NT2/D1 (cell line): ENCODE measurements around the gene PNKP.
"Not testable (repeated sequence)": the region's sequence is repeated elsewhere in the genome, so short reads cannot be mapped to it uniquely, and the experiment has no call there.

Source experiments
- DNase-seq: peaks from one replicate; pipeline ENCODE4 v3.0.0-alpha.2; 2011; ENCODE audit warnings: low read depth, low spot score
- H3K27me3 ChIP-seq: 2 replicates; pipeline ENCODE4 v1.6.0; 2011; ENCODE audit warnings: mild to moderate bottlenecking; ENCODE audit not compliant: insufficient read length, insufficient read depth
- H3K36me3 ChIP-seq: 2 replicates; pipeline ENCODE4 v1.6.1; 2011; ENCODE audit warnings: mild to moderate bottlenecking, low read length, mixed read lengths; ENCODE audit not compliant: insufficient read depth, insufficient read length
- H3K4me1 ChIP-seq: 2 replicates; pipeline ENCODE4 v1.5.1; 2011; ENCODE audit not compliant: insufficient read depth, insufficient read length
- H3K4me3 ChIP-seq: 2 replicates; pipeline ENCODE4 v1.5.1; 2011; ENCODE audit warnings: low read depth; ENCODE audit not compliant: insufficient read length
- H3K9ac ChIP-seq: 2 replicates; pipeline ENCODE4 v1.6.0; 2011; ENCODE audit warnings: low read depth; ENCODE audit not compliant: insufficient read length
- H3K9me3 ChIP-seq: 2 replicates; pipeline ENCODE4 v1.5.1; 2011; ENCODE audit warnings: mild to moderate bottlenecking, low read length; ENCODE audit not compliant: insufficient read depth
- SUZ12 ChIP-seq: IDR thresholded peaks from 2 replicates; pipeline ENCODE4 v1.6.1; 2011; ENCODE audit not compliant: insufficient read length, insufficient read depth; ENCODE audit errors: extremely low read depth
- YY1 ChIP-seq: IDR thresholded peaks from 2 replicates; pipeline ENCODE4 v1.6.1; 2011; ENCODE audit not compliant: insufficient read length, insufficient read depth
- ZNF274 ChIP-seq: IDR thresholded peaks from 2 replicates; pipeline ENCODE4 v1.6.1; 2011; ENCODE audit warnings: mild to moderate bottlenecking, low read depth, low read length

Gene PNKP

DNA sequence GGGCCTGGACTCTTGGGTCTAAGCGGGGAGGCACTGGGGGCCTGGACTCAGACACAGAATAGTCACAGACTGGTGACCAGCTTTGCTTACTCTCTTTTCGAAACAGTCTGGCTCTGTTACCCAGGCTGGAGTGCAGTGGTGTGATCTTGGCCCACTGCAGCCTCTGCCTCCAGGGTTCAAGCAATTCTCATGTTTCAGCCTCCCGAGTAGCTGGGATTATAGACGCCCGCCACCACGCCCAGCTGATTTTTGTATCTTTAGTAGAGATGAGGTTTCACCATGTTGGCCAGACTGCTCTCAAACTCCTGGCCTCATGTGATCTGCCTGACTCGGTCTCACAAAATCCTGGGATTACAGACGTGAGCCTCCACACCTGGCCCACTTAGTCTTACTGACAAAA lies 38.2 kb downstream of the PNKP start:
- Histone ChIP-seq H3K36me3 (peaks cover 57% of the 10 kb centered on the region), H3K4me3 (no peak overlapping the region), H3K27me3 (no peaks in the 10 kb centered on the region), H3K9me3 (no peaks in the 10 kb centered on the region), H3K4me1 (no peaks in the 10 kb centered on the region), H3K9ac (no peak overlapping the region)
- no peak for DNase-seq
- TF ChIP-seq ZNF274 (no peak), YY1 (no peak), SUZ12 (no peak)

DNA sequence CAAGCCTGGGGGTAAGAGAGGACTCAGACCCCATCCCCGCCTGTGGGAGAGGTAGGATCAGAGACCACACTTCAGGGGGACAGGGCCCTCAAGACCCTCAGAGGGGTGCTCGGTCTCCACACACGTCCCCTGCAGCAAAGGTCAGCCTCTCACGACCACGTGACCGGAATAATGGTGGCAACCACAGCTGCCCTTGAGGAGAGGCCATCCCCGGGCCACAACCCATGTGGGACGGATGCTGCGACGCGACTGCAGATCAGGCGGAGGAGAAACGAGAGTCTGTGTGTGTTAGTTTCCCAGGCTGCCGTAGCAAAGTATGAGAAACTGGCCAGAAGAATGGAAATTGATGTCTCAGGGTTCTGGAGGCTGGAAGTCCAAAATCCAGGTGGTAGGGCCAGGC lies 40.3 kb downstream of the PNKP start:
- no peaks in the 10 kb centered on the region for H3K4me1 ChIP-seq
- no peaks in the 10 kb centered on the region for H3K27me3 ChIP-seq
- H3K4me3 ChIP-seq, result no peak overlapping the region
- no peak for TF ChIP-seq YY1
- no peak for TF ChIP-seq SUZ12
- TF ChIP-seq ZNF274, result no peak
- no peak overlapping the region for H3K9ac ChIP-seq
- no peaks in the 10 kb centered on the region for H3K9me3 ChIP-seq
- no peak for DNase-seq
- H3K36me3 ChIP-seq, result peaks cover 51% of the 10 kb centered on the region

DNA sequence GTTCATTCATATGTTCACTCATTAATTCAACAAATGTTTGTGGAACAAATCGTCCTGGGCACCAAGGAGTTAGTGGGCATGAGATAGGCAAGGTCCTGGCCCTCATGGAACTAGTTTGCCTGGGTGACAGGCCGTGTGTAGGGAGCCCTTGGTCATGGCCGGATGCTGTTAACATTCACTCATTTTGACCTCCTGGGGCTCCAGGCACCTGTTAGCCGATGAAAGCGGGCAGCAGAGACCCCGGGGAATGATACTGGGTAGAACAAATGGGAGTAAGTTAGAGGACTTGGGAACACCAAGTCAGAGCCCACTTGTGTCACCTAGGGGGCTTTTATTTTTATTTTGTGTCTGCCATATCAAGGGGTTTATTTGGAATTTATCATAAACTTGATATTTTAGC lies 42.7 kb downstream of the PNKP start:
- no peaks in the 10 kb centered on the region for H3K27me3 ChIP-seq
- peaks cover 40% of the 10 kb centered on the region for H3K36me3 ChIP-seq
- TF ChIP-seq ZNF274 (no peak), YY1 (no peak), SUZ12 (no peak)
- H3K9ac ChIP-seq, result no peak overlapping the region
- no peaks in the 10 kb centered on the region for H3K9me3 ChIP-seq
- no peak for DNase-seq
- no peak overlapping the region for H3K4me3 ChIP-seq
- no peaks in the 10 kb centered on the region for H3K4me1 ChIP-seq

DNA sequence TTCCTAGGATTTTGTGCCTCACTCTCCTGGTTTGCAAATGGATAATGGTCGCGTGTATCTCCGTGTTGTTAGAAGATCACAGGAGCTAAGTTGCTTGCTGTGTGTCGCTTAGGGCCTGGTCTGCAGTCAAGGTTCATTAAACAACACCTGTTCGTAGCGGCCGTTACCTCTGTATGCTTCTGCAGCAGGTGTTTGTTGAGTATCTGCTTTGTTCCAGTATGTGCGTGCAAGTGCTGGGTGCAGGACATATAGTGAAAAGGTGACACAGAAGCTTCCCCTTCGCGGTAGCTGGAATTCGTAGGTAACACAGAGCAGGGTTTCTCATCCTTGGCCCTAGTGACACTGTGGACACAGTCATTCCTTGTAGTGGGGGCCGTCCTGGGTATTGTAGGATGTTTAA lies 43.9 kb downstream of the PNKP start:
- H3K27me3 ChIP-seq, result no peaks in the 10 kb centered on the region
- H3K4me3 ChIP-seq, result no peak overlapping the region
- no peaks in the 10 kb centered on the region for H3K4me1 ChIP-seq
- DNase-seq, result no peak
- no peak overlapping the region for H3K9ac ChIP-seq
- TF ChIP-seq YY1, result no peak
- TF ChIP-seq ZNF274, result no peak
- H3K9me3 ChIP-seq, result no peaks in the 10 kb centered on the region
- H3K36me3 ChIP-seq, result peaks cover 32% of the 10 kb centered on the region

DNA sequence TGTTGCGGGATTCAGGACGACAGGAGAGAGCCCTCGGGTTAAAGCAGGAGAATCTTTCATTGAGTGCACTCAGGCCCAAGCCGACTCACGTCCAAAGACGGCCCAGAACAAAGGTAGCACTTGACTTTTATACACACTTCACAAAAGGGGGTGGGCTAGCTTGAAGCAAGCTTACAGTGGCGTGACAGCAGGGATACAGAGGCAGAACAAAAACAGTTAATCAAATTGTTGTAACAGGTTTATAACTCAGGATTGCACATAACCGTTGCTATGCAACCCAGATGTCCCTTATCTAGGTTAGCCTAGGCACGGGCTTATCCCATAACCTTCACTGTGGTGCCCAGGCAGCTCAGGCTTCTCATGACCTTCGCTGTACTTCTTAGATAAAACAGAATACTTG lies 47.3 kb downstream of the PNKP start:
- H3K9me3 ChIP-seq, result no peaks in the 10 kb centered on the region
- no peak overlapping the region for H3K4me3 ChIP-seq
- no peak overlapping the region for H3K9ac ChIP-seq
- no peak for DNase-seq
- peaks cover 22% of the 10 kb centered on the region for H3K36me3 ChIP-seq
- no peaks in the 10 kb centered on the region for H3K27me3 ChIP-seq
- no peaks in the 10 kb centered on the region for H3K4me1 ChIP-seq
- TF ChIP-seq ZNF274, result no peak
- no peak for TF ChIP-seq SUZ12
- no peak for TF ChIP-seq YY1

DNA sequence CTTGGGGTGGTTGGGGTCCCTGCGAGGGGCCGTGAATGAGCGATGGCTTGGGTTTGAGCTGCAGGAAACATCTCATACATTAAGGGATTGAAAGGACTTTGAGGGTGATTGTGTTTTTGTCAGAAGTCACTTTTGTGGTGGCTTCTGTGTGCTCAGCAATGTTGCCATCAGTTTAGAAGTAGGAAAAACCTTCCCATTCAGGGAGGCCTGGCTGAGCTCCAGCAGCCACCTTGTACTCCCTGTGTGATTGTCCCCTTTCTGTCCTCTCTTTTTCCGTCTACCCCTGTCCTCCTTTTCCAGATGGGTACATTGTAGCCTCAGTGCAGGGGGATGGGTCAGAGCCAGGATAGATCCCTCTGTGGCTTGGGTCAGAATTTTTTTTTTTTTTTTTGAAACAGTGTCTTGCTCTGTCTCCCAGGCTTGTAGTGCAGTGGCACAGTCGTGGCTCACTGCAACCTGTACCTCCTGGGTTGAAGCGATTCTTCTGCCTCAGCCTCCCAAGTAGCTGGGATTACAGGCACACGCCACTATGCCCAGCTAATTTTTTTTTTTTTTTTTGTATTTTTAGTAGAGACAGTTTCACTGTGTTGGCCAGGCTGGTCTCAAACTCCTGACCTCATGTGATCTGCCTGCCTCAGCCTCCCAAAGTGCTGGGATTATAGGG lies 47.8 kb downstream of the PNKP start:
- H3K9me3 ChIP-seq, H3K4me1 ChIP-seq, DNase-seq, H3K27me3 ChIP-seq: not testable (repeated sequence)
- H3K4me3 ChIP-seq, result peak overlapping the region; percentile 93
- H3K36me3 ChIP-seq, result peaks cover 22% of the 10 kb centered on the region
- peak overlapping the region; percentile 95 for H3K9ac ChIP-seq

DNA sequence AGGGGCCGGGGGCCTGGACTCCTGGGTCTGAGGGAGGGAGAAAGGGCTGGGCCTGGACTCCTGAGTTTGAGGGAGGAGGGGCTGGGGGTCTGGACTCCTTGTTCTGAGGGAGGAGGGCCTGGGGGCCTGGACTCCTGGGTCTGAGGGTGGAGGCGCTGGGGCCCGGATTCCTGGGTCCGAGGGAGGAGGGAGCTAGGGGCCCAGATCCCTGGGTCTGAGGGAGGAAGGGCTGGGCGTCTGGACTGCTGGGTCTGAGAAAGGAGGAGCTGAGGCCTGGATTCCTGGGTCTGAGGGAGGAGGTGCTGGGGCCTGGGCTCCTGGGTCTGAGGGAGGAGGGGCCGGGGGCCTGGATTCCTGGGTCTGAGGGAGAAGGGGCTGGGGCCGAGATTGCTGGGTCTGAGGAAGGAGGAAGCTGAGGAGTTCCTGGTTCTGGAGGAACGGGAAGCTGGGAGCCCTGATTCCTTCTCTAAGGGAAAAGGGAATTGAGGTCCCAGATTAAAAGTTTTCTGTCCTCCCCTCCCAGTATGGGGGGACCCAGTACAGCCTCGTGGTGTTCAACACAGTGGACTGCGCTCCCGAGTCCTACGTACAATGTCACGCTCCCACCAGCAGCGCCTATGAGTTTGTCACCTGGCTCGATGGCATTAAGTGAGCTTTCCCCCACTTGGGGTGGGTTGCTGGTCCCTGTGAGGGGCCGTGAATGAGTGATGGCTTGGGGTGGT lies 48.6 kb downstream of the PNKP start:
- H3K9me3 ChIP-seq, result no peaks in the 10 kb centered on the region
- no peaks in the 10 kb centered on the region for H3K4me1 ChIP-seq
- DNase-seq, result no peak
- H3K9ac ChIP-seq, result peak overlapping the region; percentile 95
- no peaks in the 10 kb centered on the region for H3K27me3 ChIP-seq
- TF ChIP-seq ZNF274, result no peak
- no peak for TF ChIP-seq SUZ12
- TF ChIP-seq YY1, result no peak
- peaks cover 18% of the 10 kb centered on the region for H3K36me3 ChIP-seq
- H3K4me3 ChIP-seq, result peak overlapping the region; percentile 93
